ENCODE results near the gene GAGE10.

Gene GAGE10, protein sequence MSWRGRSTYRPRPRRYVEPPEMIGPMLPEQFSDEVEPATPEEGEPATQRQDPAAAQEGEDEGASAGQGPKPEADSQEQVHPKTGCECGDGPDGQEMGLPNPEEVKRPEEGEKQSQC

DNA sequence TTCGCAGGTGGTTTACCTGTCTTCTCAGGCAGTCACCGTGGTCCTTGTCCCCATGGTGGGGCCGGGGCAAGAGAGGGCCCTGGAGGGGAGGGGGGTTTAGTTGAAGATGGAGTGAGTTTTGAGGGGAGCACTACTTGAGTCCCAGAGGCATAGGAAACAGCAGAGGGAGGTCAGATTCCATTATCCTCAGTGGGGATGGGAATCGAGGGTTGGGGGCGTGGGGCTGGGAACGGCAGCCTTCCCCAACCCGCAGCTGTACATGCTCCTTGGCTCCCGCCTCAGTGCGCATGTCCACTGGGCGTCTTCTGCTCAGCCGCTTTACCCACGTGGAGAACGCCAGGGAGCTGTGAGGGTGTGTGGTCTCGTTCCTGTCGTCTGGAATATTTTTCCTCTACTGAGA, at the start of gene GAGE10:
Gene GAGE10, plus strand, starts transcription at position 301 of the 400 bp plus-strand sequence. CDS start 1,214 bp downstream, outside the sequence.
- TF ChIP-seq ZFX (IDR thresholded peaks at IDR 0.05): no peak
- TF ChIP-seq, protein P1, sequence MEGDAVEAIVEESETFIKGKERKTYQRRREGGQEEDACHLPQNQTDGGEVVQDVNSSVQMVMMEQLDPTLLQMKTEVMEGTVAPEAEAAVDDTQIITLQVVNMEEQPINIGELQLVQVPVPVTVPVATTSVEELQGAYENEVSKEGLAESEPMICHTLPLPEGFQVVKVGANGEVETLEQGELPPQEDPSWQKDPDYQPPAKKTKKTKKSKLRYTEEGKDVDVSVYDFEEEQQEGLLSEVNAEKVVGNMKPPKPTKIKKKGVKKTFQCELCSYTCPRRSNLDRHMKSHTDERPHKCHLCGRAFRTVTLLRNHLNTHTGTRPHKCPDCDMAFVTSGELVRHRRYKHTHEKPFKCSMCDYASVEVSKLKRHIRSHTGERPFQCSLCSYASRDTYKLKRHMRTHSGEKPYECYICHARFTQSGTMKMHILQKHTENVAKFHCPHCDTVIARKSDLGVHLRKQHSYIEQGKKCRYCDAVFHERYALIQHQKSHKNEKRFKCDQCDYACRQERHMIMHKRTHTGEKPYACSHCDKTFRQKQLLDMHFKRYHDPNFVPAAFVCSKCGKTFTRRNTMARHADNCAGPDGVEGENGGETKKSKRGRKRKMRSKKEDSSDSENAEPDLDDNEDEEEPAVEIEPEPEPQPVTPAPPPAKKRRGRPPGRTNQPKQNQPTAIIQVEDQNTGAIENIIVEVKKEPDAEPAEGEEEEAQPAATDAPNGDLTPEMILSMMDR (conservative IDR thresholded peaks at IDR 0.05): no peak
- no peak within 1 kb of the TSS for H3K27ac ChIP-seq

DNA sequence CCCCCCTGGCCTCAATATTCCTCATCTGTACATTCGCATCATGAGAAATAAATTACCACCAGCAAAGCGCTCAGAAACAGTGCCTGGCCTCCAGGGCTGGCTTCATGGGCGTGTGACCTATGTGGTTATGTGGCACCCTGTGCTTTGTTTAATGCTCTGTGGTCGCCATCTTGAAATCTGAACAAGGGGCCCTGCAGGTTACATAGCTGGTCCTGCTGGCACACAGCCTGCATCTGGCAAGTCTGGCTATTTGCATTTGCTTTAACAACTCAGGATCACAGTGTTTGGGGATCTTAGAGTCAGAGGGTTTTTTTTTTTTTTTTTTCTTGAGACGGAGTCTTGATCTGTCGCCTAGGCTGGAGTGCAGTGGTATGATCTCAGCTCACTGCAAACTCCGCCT, 48.8 kb upstream of the GAGE10 start:
- no peak for TF ChIP-seq ZFX (IDR thresholded peaks at IDR 0.05)
- TF ChIP-seq, protein P1 (conservative IDR thresholded peaks at IDR 0.05): no peak
- no peak overlapping the region for H3K27ac ChIP-seq

DNA sequence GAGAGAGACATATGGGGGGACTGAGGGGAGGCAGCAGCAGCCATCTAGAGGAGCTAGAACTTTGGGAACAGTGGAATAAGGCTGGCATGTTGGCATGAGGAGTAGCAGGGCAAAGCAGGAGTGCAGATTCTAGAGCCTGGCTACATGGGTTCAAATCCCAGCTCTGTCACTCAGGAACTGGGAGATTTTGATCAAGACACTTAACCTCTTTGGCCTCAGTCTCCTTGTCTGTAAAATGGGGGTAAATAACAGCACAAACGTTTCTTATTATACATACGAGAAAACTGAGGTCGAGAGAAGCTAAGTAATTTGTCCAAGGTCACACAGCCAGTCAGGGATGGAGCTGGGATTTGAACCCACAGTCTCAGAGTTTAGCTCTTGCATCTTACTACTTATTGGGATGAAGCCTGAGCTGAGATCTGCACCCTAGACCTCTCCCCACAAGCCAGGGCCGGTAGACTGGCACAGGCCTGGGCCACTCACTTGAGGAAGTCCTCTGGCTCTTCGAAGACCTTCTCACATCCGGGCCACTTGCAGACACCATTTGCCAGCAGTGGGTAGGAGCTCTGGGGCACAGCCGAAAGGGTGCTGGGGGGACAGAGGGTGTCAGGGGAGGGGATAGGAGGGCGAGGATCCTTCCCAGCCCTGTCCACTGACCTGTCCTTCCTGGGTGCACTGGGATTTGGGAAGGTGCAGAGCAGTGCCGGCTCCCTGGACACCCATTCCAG, 47.0 kb upstream of the GAGE10 start:
- TF ChIP-seq ZFX (IDR thresholded peaks at IDR 0.05): no peak
- TF ChIP-seq, protein P1 (conservative IDR thresholded peaks at IDR 0.05): no peak
- H3K27ac ChIP-seq: no peak overlapping the region

DNA sequence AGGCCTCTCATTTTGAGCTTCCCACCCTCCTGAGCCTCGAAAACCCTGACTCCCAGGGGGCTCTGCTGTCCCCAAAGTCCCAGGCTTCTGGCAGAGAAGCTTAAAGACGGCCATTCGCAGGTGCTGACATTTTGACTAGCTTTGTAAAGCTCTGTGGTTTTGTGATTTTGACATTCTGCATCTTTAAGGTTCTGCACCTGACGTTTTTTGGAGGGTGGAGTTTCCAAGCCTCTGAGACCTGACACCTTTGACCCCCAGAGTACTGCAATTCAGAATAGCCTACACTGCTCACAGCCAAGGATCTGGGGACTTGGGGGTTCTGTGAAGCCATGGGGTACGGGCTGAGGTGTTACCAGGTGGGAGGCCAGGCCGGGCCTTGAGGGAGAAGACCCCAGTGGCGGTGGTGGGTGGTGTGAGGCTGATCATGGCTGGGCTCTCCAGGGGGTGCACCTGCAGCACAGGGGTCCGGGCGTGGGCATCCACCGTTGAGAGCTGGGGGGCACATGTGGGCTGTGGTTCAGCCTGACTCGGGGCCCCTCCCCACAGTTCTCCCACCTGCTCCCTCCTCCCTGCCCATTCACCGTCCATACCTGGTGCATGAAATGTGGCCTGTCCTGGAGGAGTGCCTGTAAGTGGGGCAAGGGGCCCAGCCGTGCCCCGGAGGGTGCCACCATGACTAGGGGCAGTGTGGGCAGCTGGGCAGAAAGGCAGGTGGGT, 46.2 kb upstream of the GAGE10 start:
- no peak for TF ChIP-seq ZFX (IDR thresholded peaks at IDR 0.05)
- TF ChIP-seq, protein P1 (conservative IDR thresholded peaks at IDR 0.05): no peak
- no peak overlapping the region for H3K27ac ChIP-seq

DNA sequence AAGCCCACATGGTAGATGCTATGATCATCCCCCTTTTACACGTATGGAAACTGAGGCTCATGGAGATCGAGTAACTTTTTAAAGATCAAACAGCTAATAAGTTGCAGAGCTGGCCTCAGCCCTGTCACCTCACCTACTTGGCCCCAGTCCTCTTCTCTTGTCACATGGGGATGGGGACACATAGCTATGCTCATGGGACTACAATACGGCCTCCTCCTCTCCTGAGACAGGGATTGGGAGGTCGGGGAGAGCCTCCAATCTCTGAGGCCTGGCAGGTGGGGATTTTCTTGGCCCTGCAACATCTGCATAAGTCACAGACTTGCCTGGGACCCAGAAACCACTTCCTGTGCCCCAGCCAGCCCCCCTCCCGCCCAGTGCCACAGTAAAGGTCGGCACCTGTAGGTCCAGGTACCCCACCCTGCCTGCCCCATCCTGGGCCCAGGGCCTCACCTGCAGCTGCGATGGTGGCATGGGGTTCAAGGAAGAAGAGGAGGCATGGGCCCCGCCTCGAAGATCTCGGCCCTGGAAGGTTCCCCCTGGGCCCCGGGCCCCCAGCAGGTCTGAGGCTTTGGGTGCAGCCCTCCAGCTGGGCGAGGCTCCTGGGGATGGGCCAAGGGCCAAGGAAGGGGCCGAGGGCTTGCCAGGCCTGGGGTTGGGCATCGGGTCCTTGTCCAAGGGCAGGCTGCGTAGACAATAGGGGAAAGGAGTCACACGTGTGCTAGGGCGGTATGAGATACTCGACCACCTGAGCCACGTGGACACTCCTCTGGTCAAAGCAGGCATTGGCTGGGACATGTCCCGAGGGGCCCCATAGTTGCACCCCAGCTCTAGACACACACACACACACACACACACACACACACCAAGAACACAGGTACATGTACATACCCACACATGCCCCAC, 45.3 kb upstream of the GAGE10 start:
- TF ChIP-seq, protein P1 (conservative IDR thresholded peaks at IDR 0.05): no peak
- TF ChIP-seq ZFX (IDR thresholded peaks at IDR 0.05): no peak
- no peak overlapping the region for H3K27ac ChIP-seq

DNA sequence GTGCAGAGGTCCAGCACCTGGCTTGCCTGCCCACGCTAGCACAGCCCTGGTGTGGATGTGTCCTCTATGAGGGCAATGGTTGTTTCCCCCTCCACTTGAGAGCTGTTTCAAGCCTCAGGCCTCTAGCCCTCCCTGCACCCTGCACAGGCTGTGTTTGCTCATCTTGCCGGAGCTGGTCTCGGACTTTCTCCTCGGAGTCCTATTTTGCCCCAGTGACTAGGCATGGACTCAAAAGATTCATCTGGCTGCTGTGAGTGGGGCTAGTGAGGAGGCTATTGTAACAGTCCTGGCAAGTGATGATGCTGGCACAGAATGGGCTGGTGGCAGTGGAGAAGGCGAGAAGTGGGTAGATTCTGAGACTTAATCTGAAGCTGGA, 44.7 kb upstream of the GAGE10 start:
- no peak overlapping the region for H3K27ac ChIP-seq
- TF ChIP-seq, protein P1 (conservative IDR thresholded peaks at IDR 0.05): no peak
- no peak for TF ChIP-seq ZFX (IDR thresholded peaks at IDR 0.05)

Data from C4-2B (cell line).